ENCODE results near the gene OCSTAMP.

Gene OCSTAMP, protein sequence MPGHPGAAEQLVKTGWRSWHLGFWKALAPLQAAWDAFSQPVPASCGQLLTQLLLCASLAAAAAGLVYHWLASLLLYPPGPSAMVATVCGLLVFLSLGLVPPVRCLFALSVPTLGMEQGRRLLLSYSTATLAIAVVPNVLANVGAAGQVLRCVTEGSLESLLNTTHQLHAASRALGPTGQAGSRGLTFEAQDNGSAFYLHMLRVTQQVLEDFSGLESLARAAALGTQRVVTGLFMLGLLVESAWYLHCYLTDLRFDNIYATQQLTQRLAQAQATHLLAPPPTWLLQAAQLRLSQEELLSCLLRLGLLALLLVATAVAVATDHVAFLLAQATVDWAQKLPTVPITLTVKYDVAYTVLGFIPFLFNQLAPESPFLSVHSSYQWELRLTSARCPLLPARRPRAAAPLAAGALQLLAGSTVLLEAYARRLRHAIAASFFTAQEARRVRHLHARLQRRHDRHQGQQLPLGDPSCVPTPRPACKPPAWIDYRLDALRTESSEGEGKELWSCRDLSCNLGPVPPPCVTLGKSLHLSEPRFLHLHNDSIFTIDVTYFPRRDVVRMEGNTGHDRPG

DNA sequence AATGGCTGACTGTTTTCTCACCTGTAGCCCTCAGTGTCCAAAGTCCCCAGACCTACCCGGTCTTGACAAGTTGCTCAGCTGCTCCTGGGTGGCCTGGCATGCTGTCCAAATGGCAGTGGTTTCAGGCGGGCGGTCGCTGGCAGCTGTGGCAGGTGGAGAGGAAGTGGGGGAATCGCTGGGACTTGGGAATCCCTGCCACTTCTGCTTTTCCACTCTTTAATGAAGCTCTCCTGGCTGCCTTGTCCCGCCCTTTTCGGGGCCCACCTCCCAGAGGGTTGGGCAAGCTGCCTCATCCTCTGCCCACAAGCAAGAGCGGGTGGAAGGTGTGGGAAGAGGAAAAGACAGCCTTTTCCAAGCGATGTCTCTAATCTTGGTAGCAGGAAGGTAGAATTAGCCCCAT lies at the start of gene OCSTAMP:
Gene OCSTAMP, minus strand, starts transcription at position 194 of the 400 bp plus-strand sequence. Its CDS starts 94 bp downstream, at position 100.
- DNase-seq (ENCODE audit: low read depth in 2 of 2) = no peak

- no peak for DNase-seq (ENCODE audit: low read depth in 2 of 2)
These were observed 49.0 kb upstream of the OCSTAMP start for GRCh38 chr20:46599227-46599987.

DNA sequence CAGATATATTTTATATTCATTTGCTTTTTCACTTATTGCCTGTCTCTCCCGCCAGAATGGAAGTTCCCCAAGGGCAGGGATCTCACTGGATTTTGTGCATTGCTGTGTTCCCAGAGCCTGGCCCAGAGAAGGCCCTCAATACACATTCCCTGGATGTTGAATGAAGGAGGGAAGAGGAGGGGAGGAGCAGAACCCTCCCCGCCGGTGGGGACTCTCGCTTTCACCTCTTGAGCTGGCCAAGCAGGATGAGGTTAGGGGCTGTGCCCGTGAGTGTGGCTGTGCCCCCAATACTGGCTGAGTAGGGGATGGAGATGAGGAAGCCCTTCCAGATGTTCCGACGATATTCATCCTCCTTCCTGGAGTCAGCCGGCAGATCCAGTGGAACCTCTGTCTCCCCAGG lies 45.5 kb upstream of the OCSTAMP start:
- no peak for DNase-seq (ENCODE audit: low read depth in 2 of 2)

GRCh38 chr20:46594725-46595124 lies 44.3 kb upstream of the OCSTAMP start:
- no peak for DNase-seq (ENCODE audit: low read depth in 2 of 2)

DNA sequence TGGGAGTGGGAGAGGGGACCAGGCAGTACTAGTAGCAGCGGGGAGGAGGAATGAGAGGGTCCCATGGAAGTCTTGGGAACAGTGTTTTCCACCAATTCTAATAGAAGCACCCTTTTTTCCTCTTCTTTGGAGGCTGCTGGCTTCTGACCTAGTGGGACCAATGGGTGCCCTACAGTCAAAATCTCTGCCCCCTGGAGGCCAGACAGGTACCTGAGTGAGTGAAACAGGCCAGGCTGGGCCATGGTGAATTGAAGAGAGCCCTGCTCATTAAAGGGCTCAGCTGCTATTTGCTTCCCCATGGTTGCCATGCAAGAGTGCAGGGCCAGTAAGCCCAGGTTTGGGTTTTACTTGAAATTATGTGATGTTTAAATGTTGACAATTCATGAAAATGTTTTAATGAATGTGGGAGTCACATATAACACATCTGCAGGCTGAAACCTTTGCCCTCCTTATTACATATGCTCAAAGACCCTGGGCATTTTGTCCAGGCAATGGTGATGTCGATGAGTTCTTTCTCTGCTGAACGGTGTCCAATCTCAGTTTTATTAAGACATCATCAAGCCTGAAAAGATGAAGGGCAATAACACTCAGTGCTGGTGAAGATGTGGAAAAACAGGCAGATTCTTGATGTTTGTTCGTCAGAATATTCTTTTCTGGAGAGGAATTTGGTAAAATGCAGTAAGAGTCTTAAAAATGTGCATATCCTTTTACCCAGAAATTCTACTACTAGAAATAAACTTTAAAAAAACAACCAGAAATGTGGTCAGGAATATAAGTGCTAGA lies 42.3 kb upstream of the OCSTAMP start:
- DNase-seq (ENCODE audit: low read depth in 2 of 2) = no peak

DNA sequence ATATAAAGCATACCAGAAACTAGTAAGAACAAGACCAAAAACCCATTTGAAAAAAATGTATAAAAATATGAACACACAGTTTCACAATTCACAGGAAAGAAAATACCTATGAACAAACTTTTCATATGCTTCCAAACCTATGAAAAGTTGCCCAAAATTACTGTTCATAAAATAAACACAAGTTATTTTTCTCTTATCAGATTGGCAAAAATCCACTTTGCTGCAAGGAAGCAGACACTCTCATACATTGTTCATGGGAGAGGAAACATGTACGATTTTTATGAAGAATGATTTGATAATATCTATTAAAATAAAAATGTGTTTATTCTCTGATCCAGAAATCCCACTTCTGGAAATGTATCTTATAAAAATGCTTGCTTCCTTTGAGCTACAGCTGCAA lies 40.0 kb upstream of the OCSTAMP start:
- DNase-seq (ENCODE audit: low read depth in 2 of 2) = no peak

DNA sequence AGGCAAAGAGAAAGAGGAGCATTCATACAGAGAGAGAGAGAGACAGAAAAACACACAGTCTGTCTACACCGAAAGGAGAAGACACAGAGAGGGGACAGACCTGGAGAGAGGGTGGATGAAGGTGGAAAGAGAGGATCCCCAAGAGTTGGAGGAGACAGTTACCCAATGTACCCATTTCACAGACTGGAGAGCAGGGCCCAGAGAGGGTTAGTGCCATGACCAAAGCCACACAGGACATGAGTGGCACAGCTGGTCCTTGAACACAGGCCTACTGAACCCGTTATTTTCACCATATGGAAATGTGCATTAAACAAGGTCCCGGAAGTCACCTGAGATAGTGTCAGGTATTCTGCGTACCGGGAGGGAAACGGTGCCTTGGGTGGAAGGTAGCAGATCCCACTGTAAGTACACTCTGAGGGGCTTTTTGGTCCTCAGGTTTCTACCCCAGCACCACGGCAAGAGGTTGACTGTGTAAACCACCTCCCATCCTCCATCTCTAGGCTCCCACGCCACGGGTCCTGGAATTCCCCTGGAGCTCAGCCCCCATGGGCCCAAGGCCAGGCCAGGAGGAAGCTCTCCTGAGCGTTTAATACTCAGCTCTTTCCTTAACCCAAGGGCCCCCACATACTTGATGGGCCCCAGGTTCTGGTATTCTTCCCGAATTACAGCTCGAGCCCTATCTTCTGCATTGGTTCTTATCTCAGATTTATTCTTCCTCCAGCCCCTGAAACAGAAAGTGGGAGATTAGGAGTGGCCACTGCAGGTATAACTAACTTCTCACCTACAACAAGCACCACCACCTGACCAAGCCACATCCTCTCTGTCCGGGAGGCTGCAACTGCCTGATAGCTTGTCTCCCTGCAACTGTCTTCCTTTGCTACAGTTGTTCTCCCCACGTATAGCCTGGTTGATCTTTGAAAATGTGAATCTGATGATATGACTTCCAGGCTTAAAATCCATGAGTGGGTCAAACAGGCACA lies 38.4 kb upstream of the OCSTAMP start:
- DNase-seq (ENCODE audit: low read depth in 2 of 2) = no peak

- no peak for DNase-seq (ENCODE audit: low read depth in 2 of 2)
These were observed 37.5 kb upstream of the OCSTAMP start for GRCh38 chr20:46587986-46588385.

DNA sequence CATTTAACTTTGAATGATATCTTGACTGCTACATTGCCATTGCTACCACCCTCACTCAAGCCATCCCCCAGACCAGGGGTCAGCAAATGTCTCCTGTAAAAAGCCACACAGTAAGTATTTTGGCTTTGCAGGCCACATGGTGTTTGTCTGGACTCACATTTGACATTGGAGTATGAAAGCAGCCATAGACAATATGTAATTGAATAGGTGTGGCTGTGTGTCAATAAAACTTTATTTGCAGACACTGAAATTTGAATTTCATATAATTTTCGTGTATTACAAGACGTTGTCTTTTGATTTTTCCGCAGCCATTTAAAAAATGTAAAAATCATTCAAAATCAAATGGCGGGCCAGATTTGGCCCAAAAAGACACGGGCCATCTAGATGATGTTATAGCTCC lies 36.3 kb upstream of the OCSTAMP start:
- DNase-seq (ENCODE audit: low read depth in 2 of 2) = no peak

DNA sequence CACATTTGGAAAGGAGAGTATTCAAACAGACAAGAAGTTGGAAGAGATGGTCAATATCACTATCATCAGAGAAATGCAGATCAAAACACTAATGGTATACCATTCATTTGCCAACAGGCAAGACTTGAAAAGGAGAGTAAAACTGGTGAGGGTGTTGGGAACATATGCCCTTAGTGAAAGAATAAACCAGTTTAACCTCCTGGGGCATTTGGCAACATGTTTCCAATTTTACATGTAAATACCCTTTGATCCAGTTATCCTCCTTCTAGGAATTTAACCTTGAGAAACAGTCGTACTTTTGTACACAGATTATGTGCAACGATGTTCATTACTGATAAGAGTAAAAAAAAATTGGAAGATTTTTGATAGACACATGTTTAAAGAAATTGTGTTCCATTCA lies 34.1 kb upstream of the OCSTAMP start:
- DNase-seq (ENCODE audit: low read depth in 2 of 2) = no peak

DNA sequence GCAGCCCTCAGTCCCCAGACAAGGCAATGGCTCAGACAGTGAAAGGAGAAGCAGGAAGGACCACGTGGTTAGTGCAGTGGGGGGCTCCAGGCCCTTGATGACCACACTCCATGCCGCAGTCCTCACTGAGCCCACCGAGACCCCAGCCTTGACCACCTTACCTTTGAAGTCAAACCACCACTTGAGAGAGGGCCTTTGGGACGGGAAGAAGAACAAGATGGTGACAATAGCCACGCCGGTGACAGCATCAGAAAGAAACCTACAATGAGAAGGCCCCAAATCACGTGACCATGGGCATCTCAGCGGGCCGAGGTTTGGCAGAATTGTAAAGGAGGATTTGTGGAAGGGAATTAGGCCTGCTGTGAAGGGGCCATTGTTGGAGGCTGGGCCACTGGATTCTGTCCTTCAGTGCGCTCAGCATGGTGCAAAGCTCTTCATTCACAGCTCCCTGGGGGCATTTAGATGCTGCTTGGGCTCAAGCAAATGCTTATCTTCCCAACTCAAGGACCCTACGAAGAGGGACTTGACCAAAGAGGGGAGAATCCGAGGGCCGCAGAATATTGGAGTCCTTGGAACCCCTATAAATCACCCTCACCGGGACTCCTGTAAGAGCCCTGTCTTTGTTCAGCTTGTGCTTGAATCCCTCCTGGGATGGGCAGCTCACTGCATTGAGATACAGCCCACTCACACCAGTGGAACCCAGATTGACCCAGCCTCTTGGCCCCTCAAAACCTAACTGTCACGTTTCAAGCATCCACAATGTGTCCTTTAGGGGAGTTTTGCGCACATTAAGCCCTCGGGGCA lies 33.2 kb upstream of the OCSTAMP start:
- no peak for DNase-seq (ENCODE audit: low read depth in 2 of 2)

DNA sequence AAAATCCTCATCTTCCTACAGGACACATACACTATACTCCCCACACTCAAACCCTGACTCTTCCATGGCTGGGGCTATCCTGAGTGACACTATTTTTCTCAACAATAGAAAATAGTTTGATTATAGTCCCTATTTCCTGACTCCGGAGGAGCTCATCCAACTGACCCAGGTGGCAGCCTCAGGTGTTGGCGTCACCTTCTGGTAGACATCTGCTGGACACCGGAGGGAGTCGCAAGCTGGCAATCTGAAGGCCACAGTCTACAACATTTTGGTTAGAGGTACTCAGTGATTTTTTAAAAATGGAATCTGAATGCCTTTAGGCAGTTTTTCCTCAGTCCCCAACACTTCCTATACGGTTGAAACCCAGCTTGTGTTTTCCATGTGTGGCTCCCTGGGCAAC lies 32.2 kb upstream of the OCSTAMP start:
- DNase-seq (ENCODE audit: low read depth in 2 of 2) = no peak

GRCh38 chr20:46581391-46581790 lies 30.9 kb upstream of the OCSTAMP start:
- DNase-seq (ENCODE audit: low read depth in 2 of 2) = no peak

DNA sequence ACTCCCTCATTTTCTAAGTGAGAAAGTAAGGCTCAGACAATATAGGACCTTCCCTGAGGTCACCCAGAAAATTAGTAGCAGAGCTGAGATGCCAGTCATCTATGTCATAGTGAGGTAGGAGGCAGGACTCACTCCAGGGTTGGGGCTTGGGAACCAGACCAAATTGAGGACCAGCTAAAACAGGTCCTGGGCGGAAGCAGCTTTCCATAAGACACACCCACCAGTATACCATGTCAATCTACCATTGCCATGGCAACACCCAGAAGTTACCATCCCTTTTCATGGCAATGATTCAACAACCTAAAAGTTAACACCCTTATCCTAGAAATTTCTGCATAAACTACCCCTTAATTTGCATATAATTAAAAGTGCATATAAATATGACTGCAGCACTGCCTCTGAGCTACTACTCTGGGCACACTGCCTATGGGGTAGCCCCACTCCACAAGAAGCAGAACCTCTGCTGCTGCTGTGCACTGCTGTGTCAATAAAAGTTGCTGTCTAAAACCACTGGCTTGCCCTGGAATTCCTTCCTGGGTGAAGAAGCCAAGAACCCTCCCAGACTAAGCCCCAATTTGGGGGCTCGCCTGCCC lies 30.3 kb upstream of the OCSTAMP start:
- DNase-seq (ENCODE audit: low read depth in 2 of 2) = no peak

GRCh38 chr20:46578745-46579144 lies 28.3 kb upstream of the OCSTAMP start:
- DNase-seq (ENCODE audit: low read depth in 2 of 2) = no peak

- no peak for DNase-seq (ENCODE audit: low read depth in 2 of 2)
These were observed 26.4 kb upstream of the OCSTAMP start for GRCh38 chr20:46576774-46577395.

DNA sequence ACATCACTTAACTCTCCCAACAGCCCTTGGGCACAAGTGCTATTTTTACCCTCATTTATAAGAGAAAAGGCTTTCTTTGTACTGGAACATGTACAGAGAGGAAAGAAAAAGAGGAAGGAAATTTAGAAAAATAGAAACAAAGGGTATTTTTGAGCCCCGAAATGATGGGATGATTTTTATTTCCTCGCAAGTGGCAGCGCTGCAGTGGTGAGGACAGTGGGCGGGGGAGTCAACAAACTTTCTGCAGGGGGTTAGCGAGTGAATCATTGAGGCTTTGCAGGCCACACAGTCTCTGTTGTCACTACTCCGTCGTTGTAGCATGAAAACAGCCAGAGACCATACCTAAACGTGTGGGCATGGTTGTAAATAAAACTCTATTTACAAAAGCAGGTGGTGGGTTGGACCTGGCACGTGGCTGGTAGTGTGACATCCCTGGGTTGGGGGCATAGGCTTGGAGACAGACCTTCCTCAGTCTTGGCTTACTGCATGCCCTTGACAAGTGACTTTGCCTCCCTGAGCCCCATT lies 25.5 kb upstream of the OCSTAMP start:
- DNase-seq (ENCODE audit: low read depth in 2 of 2) = no peak

- no peak for DNase-seq (ENCODE audit: low read depth in 2 of 2)
These were observed 24.9 kb upstream of the OCSTAMP start for GRCh38 chr20:46575394-46575793.
